ENCODE measurements around the gene VAV1. TPM values are rescaled to one million over a fixed set of nuclear protein-coding genes. Genes with fewer than 3 reads are reported as not detected.

VAV1 gene
- total and polyA plus RNA-seq, 9 of the 15 experiments (the other 6 are each of a cell fraction or from before 2014, with no cell fraction given) = 0.46 to 20.1 (median 11.1) TPM

GRCh38 chr19:6875218-6875617, 102.7 kb downstream of the VAV1 start:
- Histone ChIP-seq H3K4me1 (replicated peaks in 1 of 2; ENCODE audit: control insufficient read depth in 2 of 2, insufficient read depth in 2 of 2, low read length in 2 of 2) (no peaks in the 10 kb centered on the region; a peak in 1 of 5 replicates), H3K4me3 (no peak overlapping the region), H3K27ac (ENCODE audit: extremely low read depth, low read depth, low read length) (no peak overlapping the region), H3K9me3 (replicated peaks; ENCODE audit: control insufficient read depth, insufficient read depth, low read depth, low read length) (no peaks in the 10 kb centered on the region), H3K79me2 (ENCODE audit: control insufficient read depth, insufficient read depth, low read length) (no peaks in the 10 kb centered on the region), H3K36me3 (ENCODE audit: control insufficient read depth, insufficient read depth, low read length) (no peaks in the 10 kb centered on the region), H3K9me1 (ENCODE audit: control insufficient read depth, insufficient read depth, low read length) (no peaks in the 10 kb centered on the region), H3K9ac (ENCODE audit: insufficient read depth in 1 of 2, low read depth in 2 of 2, low read length in 2 of 2) (no peak overlapping the region), H3K27me3 (ENCODE audit: control insufficient read depth in 2 of 2, insufficient read depth in 2 of 2, low read length in 2 of 2) (peaks cover 4 to 36% of the 10 kb centered on the region in 2 experiments; a peak in 3 of 5 replicates), H4K20me1 (replicated peaks; ENCODE audit: control insufficient read depth, insufficient read depth, low read length) (no peaks in the 10 kb centered on the region), H2AFZ (ENCODE audit: low read depth, low read length) (no peak overlapping the region), H3K4me2 (ENCODE audit: insufficient read depth, low read length) (no peak overlapping the region)
- TF ChIP-seq C11orf30 (IDR thresholded peaks at IDR 0.05; ENCODE audit: low read depth) (no peak), MEF2A (IDR thresholded peaks at IDR 0.05; ENCODE audit: control insufficient read depth, low read depth, low read length) (no peak), RBM25 (IDR thresholded peaks at IDR 0.05; ENCODE audit: low read depth, low read length, severe bottlenecking) (peak; percentile 25), NR4A1 (CRISPR knock-in tag; IDR thresholded peaks at IDR 0.05) (no peak), NR4A1 (tag; IDR thresholded peaks at IDR 0.05) (no peak), SMARCA5 (IDR thresholded peaks at IDR 0.05) (0 out of 2 replicates have a peak, but pooled peaks have one; percentile 51), ZNF436 (CRISPR knock-in tag; IDR thresholded peaks at IDR 0.05) (0 out of 2 replicates have a peak, but pooled peaks have one; percentile 30), ZFP36 (IDR thresholded peaks at IDR 0.05; ENCODE audit: low read depth, low read length, partially characterized antibody) (peak; percentile 91), BCOR (IDR thresholded peaks at IDR 0.05) (peak; percentile 62)
- DNase-seq (ENCODE audit: extremely low read depth in 1 of 4, low spot score in 3 of 4) (no peak), ATAC-seq (no peak), FAIRE-seq (no peak)
- intact Hi-C loops (cut with micrococcal nuclease) = no loop called here
- ChIA-PET POLR2A (no interaction called here), CTCF (ENCODE audit: low intra/inter-chr PET ratio) (interaction anchor here (0.6 kb wide), 1 partner anchor 575 kb away, joined by 4 read pairs; no protein-coding TSS in a partner anchor)
- BruUV-seq (replicated peaks) = no TSS peak
- in situ Hi-C loops (cut with MboI) = no loop called here
- WGBS (ENCODE audit: insufficient coverage, low coverage, missing lambda C conversion rate) = 0% methylated on average over 2 of the region's 2 CpGs

Data from K562 (cell line).